ENCODE measurements around the gene ACOT8.
A peak's percentile ranks its signal among the peaks of the same experiment; 100 is the strongest.
"Not testable (repeated sequence)": the region's sequence is repeated elsewhere in the genome, so short reads cannot be mapped to it uniquely, and the experiment has no call there.

Gene ACOT8

GRCh38 chr20:45810191-45810970 lies 46.8 kb downstream of the ACOT8 start:
- Histone ChIP-seq H3K27me3 (ENCODE audit: insufficient read depth, poor library complexity, severe bottlenecking) (no peaks in the 10 kb centered on the region), H3K4me3 (replicated peaks; ENCODE audit: insufficient read depth, low read length) (no peak overlapping the region), H3K27ac (replicated peaks) (no peak overlapping the region)
- TF ChIP-seq CTCF (IDR thresholded peaks at IDR 0.05; ENCODE audit: insufficient read depth, low read length), result no peak
- TF ChIP-seq SPI1 (IDR thresholded peaks at IDR 0.05; ENCODE audit: borderline replicate concordance, low read depth), result no peak
- TF ChIP-seq REST (IDR thresholded peaks at IDR 0.05; ENCODE audit: insufficient replicate concordance, low read depth), result no peak
- TF ChIP-seq POLR2AphosphoS5 (IDR thresholded peaks at IDR 0.05; ENCODE audit: low read depth), result no peak
- TF ChIP-seq GABPA (IDR thresholded peaks at IDR 0.05; ENCODE audit: low read depth), result no peak
- no peak for DNase-seq (ENCODE audit: low read depth in 1 of 2, low spot score in 1 of 2)

GRCh38 chr20:45801851-45802250 lies 55.3 kb downstream of the ACOT8 start:
- DNase-seq (ENCODE audit: low read depth in 1 of 2, low spot score in 1 of 2), result no peak
- Histone ChIP-seq H3K4me3 (replicated peaks; ENCODE audit: insufficient read depth, low read length) (no peak overlapping the region), H3K27me3 (ENCODE audit: insufficient read depth, poor library complexity, severe bottlenecking) (no peaks in the 10 kb centered on the region), H3K27ac (replicated peaks) (no peak overlapping the region)
- no peak for TF ChIP-seq REST (IDR thresholded peaks at IDR 0.05; ENCODE audit: insufficient replicate concordance, low read depth)
- TF ChIP-seq GABPA (IDR thresholded peaks at IDR 0.05; ENCODE audit: low read depth), result no peak
- TF ChIP-seq SPI1 (IDR thresholded peaks at IDR 0.05; ENCODE audit: borderline replicate concordance, low read depth), result no peak
- TF ChIP-seq CTCF (IDR thresholded peaks at IDR 0.05; ENCODE audit: insufficient read depth, low read length), result no peak
- no peak for TF ChIP-seq POLR2AphosphoS5 (IDR thresholded peaks at IDR 0.05; ENCODE audit: low read depth)

GRCh38 chr20:45798935-45799642 lies 58.1 kb downstream of the ACOT8 start:
- no peak for TF ChIP-seq REST (IDR thresholded peaks at IDR 0.05; ENCODE audit: insufficient replicate concordance, low read depth)
- peak; percentile 76 for TF ChIP-seq CTCF (IDR thresholded peaks at IDR 0.05; ENCODE audit: insufficient read depth, low read length)
- TF ChIP-seq POLR2AphosphoS5 (IDR thresholded peaks at IDR 0.05; ENCODE audit: low read depth), result no peak
- TF ChIP-seq GABPA (IDR thresholded peaks at IDR 0.05; ENCODE audit: low read depth), result no peak
- no peak; the same call in 1 of the 2 replicates for TF ChIP-seq SPI1 (IDR thresholded peaks at IDR 0.05; ENCODE audit: borderline replicate concordance, low read depth)
- no peaks in the 10 kb centered on the region for H3K27me3 ChIP-seq (ENCODE audit: insufficient read depth, poor library complexity, severe bottlenecking)
- peak in 1 of 2 experiments; percentile 74 for DNase-seq (ENCODE audit: low read depth in 1 of 2, low spot score in 1 of 2)
- no peak overlapping the region for H3K27ac ChIP-seq (replicated peaks)
- H3K4me3 ChIP-seq (replicated peaks; ENCODE audit: insufficient read depth, low read length), result no peak overlapping the region

- not testable (repeated sequence) for DNase-seq (ENCODE audit: low read depth in 1 of 2, low spot score in 1 of 2)
Observed at GRCh38 chr20:45797955-45798354, 59.2 kb downstream of the ACOT8 start.

GRCh38 chr20:45797510-45797909 lies 59.7 kb downstream of the ACOT8 start:
- not testable (repeated sequence) for DNase-seq (ENCODE audit: low read depth in 1 of 2, low spot score in 1 of 2); H3K27ac ChIP-seq (replicated peaks); H3K27me3 ChIP-seq (ENCODE audit: insufficient read depth, poor library complexity, severe bottlenecking); H3K4me3 ChIP-seq (replicated peaks; ENCODE audit: insufficient read depth, low read length)

More at GRCh38 chr20:45797955-45798354, 59.2 kb downstream of the ACOT8 start:
- not testable (repeated sequence) for H3K27me3 ChIP-seq (ENCODE audit: insufficient read depth, poor library complexity, severe bottlenecking); H3K27ac ChIP-seq (replicated peaks); H3K4me3 ChIP-seq (replicated peaks; ENCODE audit: insufficient read depth, low read length)

Measured in HL-60 (cell line).